DND-41 (cell line): Measurements from ENCODE around the gene HSPBP1.

ENCODE experiments used
- ATAC-seq: fragments of 200-7000 bp; cut with Tn5 transposase; 3 replicates; pipeline ENCODE4 v1.9.1; 2021; ENCODE audit warnings: low read depth; ENCODE audit not compliant: insufficient read depth
- DNase-seq: peaks from one replicate; pipeline ENCODE4 v3.0.0-alpha.2; 2020
- H2AFZ ChIP-seq: 2 replicates; pipeline ENCODE4 v1.6.0; 2012; ENCODE audit warnings: low read depth, low read length
- H3K27ac ChIP-seq: 2 replicates; pipeline ENCODE4 v1.5.1; 2012; ENCODE audit warnings: low read length, inconsistent platforms
- H3K27me3 ChIP-seq: fragments of 200-600 bp; sonication (generic); 2 replicates; pipeline ENCODE4 v1.6.0; 2012; ENCODE audit warnings: low read length, mild to moderate bottlenecking, inconsistent platforms; ENCODE audit not compliant: insufficient read depth, poor library complexity
- H3K36me3 ChIP-seq: 2 replicates; pipeline ENCODE4 v1.5.1; 2012; ENCODE audit warnings: low read length, inconsistent platforms; ENCODE audit not compliant: insufficient read depth
- H3K4me1 ChIP-seq: 2 replicates; pipeline ENCODE4 v1.5.1; 2012; ENCODE audit warnings: mild to moderate bottlenecking, low read length; ENCODE audit not compliant: insufficient read depth
- H3K4me2 ChIP-seq: 2 replicates; pipeline ENCODE4 v1.6.0; 2012; ENCODE audit warnings: mild to moderate bottlenecking, moderate library complexity, low read length, inconsistent platforms; ENCODE audit not compliant: insufficient read depth
- H3K4me3 ChIP-seq, 2 experiments: fragments of 200-600 bp in 1 of 2; shearing (Covaris generic) in 1 of 2; 2 replicates each; pipeline ENCODE4 v1.5.1; 2012 to 2016; ENCODE audit warnings: inconsistent platforms in 2 of 2, low read length in 2 of 2, mild to moderate bottlenecking in 2 of 2, low read depth in 1 of 2, moderate library complexity in 1 of 2
- H3K79me2 ChIP-seq: 2 replicates; pipeline ENCODE4 v1.6.0; 2012; ENCODE audit warnings: low read length, inconsistent platforms; ENCODE audit not compliant: insufficient read depth
- H3K9ac ChIP-seq: 2 replicates; pipeline ENCODE4 v1.6.0; 2012; ENCODE audit warnings: low read depth, mild to moderate bottlenecking, inconsistent platforms, low read length, moderate library complexity
- H3K9me3 ChIP-seq: 2 replicates; pipeline ENCODE4 v1.5.1; 2012; ENCODE audit warnings: low read length, moderate library complexity, mild to moderate bottlenecking, inconsistent platforms; ENCODE audit not compliant: insufficient read depth, severe bottlenecking
- H4K20me1 ChIP-seq: 2 replicates; pipeline ENCODE4 v1.6.0; 2012; ENCODE audit warnings: low read length; ENCODE audit not compliant: insufficient read depth
- EZH2 ChIP-seq: IDR thresholded peaks from 3 replicates; pipeline ENCODE4 v1.6.1; 2012; ENCODE audit warnings: borderline replicate concordance, low read depth, mild to moderate bottlenecking, moderate library complexity, low read length, inconsistent platforms; ENCODE audit not compliant: severe bottlenecking
- TF ChIP-seq, protein P1 (sequence below): IDR thresholded peaks from 2 replicates; pipeline ENCODE4 v1.5.1; 2012; ENCODE audit warnings: borderline replicate concordance, low read length, moderate library complexity, mild to moderate bottlenecking; ENCODE audit not compliant: poor library complexity, severe bottlenecking; ENCODE audit errors: extremely low read depth

The HSPBP1 gene

GRCh38 chr19:55273978-55274707, 5.8 kb downstream of the HSPBP1 start:
- TF ChIP-seq, protein P1, sequence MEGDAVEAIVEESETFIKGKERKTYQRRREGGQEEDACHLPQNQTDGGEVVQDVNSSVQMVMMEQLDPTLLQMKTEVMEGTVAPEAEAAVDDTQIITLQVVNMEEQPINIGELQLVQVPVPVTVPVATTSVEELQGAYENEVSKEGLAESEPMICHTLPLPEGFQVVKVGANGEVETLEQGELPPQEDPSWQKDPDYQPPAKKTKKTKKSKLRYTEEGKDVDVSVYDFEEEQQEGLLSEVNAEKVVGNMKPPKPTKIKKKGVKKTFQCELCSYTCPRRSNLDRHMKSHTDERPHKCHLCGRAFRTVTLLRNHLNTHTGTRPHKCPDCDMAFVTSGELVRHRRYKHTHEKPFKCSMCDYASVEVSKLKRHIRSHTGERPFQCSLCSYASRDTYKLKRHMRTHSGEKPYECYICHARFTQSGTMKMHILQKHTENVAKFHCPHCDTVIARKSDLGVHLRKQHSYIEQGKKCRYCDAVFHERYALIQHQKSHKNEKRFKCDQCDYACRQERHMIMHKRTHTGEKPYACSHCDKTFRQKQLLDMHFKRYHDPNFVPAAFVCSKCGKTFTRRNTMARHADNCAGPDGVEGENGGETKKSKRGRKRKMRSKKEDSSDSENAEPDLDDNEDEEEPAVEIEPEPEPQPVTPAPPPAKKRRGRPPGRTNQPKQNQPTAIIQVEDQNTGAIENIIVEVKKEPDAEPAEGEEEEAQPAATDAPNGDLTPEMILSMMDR, result no peak
- no peak for TF ChIP-seq EZH2
- Histone ChIP-seq H3K9me3 (no peaks in the 10 kb centered on the region), H3K4me1 (peaks cover 9% of the 10 kb centered on the region), H3K27me3 (no peaks in the 10 kb centered on the region), H3K9ac (no peak overlapping the region), H3K4me3 (no peak overlapping the region), H3K4me2 (no peak overlapping the region), H3K27ac (no peak overlapping the region), H3K36me3 (peaks cover 73% of the 10 kb centered on the region), H4K20me1 (peaks cover 2% of the 10 kb centered on the region; the same call in 1 of the 2 replicates), H2AFZ (no peak overlapping the region), H3K79me2 (peaks cover 11% of the 10 kb centered on the region)
- no peak for ATAC-seq
- DNase-seq, result no peak

GRCh38 chr19:55272142-55272541, 7.8 kb downstream of the HSPBP1 start:
- TF ChIP-seq EZH2, result no peak
- TF ChIP-seq, protein P1, result no peak
- no peaks in the 10 kb centered on the region for H3K9me3 ChIP-seq
- H3K27me3 ChIP-seq, result no peaks in the 10 kb centered on the region
- H4K20me1 ChIP-seq, result peaks cover 2% of the 10 kb centered on the region; the same call in 1 of the 2 replicates
- no peaks in the 10 kb centered on the region for H3K4me1 ChIP-seq
- no peak overlapping the region for H3K9ac ChIP-seq
- no peak for DNase-seq
- no peak for ATAC-seq
- H3K79me2 ChIP-seq, result no peaks in the 10 kb centered on the region
- H3K27ac ChIP-seq, result no peak overlapping the region
- no peak overlapping the region for H3K4me2 ChIP-seq
- no peak overlapping the region for H2AFZ ChIP-seq
- peaks cover 66% of the 10 kb centered on the region for H3K36me3 ChIP-seq
- H3K4me3 ChIP-seq, result no peak overlapping the region

DNA sequence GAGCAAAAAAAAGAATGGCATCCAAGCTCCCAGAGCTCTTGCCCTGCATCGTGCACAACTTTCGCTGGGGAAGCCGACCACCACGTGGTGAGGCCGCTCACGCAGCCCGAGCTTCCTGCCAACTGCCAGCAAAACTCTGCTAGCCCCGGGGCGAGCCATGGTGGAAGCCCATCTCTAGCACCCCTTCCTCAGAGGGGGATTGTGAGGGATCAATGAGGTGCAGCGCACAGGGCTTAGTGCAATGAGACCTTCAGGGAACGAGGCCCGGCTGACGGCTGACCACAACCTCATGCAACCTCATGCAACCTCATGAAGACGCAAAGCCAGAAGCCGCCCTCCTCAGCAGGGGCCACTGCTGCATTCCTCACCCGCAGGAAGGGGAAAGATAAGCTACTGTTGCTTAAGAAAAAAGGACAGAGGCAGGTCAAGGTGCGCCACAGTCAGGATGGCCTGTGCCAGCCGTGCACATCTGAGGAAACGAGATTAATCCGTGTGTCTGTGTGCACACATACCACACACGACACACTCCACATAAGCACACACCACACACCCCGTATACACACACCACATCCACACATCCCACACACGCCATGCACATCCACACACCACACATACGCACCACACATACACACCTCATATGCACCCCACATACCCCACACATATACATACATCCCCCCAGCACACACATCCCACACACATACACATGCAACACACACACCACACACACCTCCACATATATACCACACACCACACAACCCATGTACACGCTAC, 9.6 kb downstream of the HSPBP1 start:
- Histone ChIP-seq H3K4me2 (no peak overlapping the region), H3K4me1 (no peaks in the 10 kb centered on the region), H3K9me3 (no peaks in the 10 kb centered on the region), H4K20me1 (peaks cover 2% of the 10 kb centered on the region), H3K36me3 (peaks cover 53% of the 10 kb centered on the region), H3K4me3 (no peak overlapping the region), H3K27ac (no peak overlapping the region), H3K9ac (no peak overlapping the region), H2AFZ (no peak overlapping the region), H3K79me2 (peaks cover 6% of the 10 kb centered on the region; the same call in 1 of the 2 replicates), H3K27me3 (no peaks in the 10 kb centered on the region)
- TF ChIP-seq, protein P1, result no peak
- TF ChIP-seq EZH2, result no peak
- DNase-seq, result no peak
- no peak for ATAC-seq
